ENCODE results near the gene TNFSF15.
"Not testable (repeated sequence)": the region's sequence is repeated elsewhere in the genome, so short reads cannot be mapped to it uniquely, and the experiment has no call there.

Gene TNFSF15

GRCh38 chr9:114745879-114746550, 59.8 kb downstream of the TNFSF15 start:
- no peak for DNase-seq

- no peak for DNase-seq
These were observed 60.6 kb downstream of the TNFSF15 start for GRCh38 chr9:114745108-114745848.

- no peak for DNase-seq
These were observed 62.4 kb downstream of the TNFSF15 start for GRCh38 chr9:114743446-114743845.

GRCh38 chr9:114742947-114743346, 62.9 kb downstream of the TNFSF15 start:
- no peak for DNase-seq

- DNase-seq: not testable (repeated sequence)
These were observed 64.3 kb downstream of the TNFSF15 start for GRCh38 chr9:114741521-114741920.

- peak in 3 of 4 experiments; percentile 18 to 50 (median 48) for DNase-seq
These were observed 67.1 kb downstream of the TNFSF15 start for GRCh38 chr9:114738581-114739316.

GRCh38 chr9:114737847-114738246, 68.0 kb downstream of the TNFSF15 start:
- DNase-seq: no peak

GRCh38 chr9:114737118-114737517, 68.7 kb downstream of the TNFSF15 start:
- no peak for DNase-seq

GRCh38 chr9:114735704-114736103, 70.1 kb downstream of the TNFSF15 start:
- no peak for DNase-seq

GRCh38 chr9:114735139-114735538, 70.7 kb downstream of the TNFSF15 start:
- DNase-seq: not testable (repeated sequence)
